SU-DHL-6 (cell line): ENCODE results near the gene MRTFB.

ENCODE experiments used
- H2AFZ ChIP-seq: fragments of 200-600 bp; sonication (generic); 2 replicates; pipeline ENCODE4 v1.6.1; 2014; ENCODE audit warnings: low read depth, mild to moderate bottlenecking, moderate library complexity, mixed read lengths, antibody characterized with exemption, low read length; ENCODE audit not compliant: severe bottlenecking
- H3F3A ChIP-seq: fragments of 200-600 bp; shearing (Covaris generic); 2 replicates; pipeline ENCODE4 v1.6.0; 2016; ENCODE audit warnings: antibody characterized with exemption, mild to moderate bottlenecking; ENCODE audit not compliant: insufficient read depth
- H3K27ac ChIP-seq: fragments of 200-600 bp; sonication (generic); 2 replicates; pipeline ENCODE4 v1.5.1; 2016; ENCODE audit warnings: low read depth, mild to moderate bottlenecking, low read length, moderate library complexity, mixed read lengths
- H3K27me3 ChIP-seq: fragments of 200-600 bp; sonication (generic), shearing (Covaris generic); 2 replicates; pipeline ENCODE4 v1.6.0; 2014; ENCODE audit warnings: mild to moderate bottlenecking, low read length
- H3K36me3 ChIP-seq: fragments of 200-600 bp; sonication (generic); 2 replicates; pipeline ENCODE4 v1.6.1; 2014; ENCODE audit warnings: mild to moderate bottlenecking, low read length, mixed read lengths
- H3K4me2 ChIP-seq: fragments of 300-600, 200-600 bp; shearing (Covaris generic), sonication (generic); 2 replicates; pipeline ENCODE4 v1.6.0; 2014; ENCODE audit warnings: low read length, low read depth, mild to moderate bottlenecking; ENCODE audit not compliant: poor library complexity, severe bottlenecking
- H3K4me3 ChIP-seq: fragments of 200-600 bp; sonication (generic); 2 replicates; pipeline ENCODE4 v1.5.1; 2014; ENCODE audit warnings: antibody characterized with exemption, low read length, mild to moderate bottlenecking, mixed read lengths; ENCODE audit not compliant: insufficient read depth, poor library complexity, severe bottlenecking
- H3K79me2 ChIP-seq: fragments of 200-600 bp; sonication (generic); 2 replicates; pipeline ENCODE4 v1.6.1; 2014; ENCODE audit warnings: mild to moderate bottlenecking, low read length, moderate library complexity; ENCODE audit not compliant: insufficient read depth
- H3K9ac ChIP-seq: fragments of 200-600 bp; sonication (generic); 2 replicates; pipeline ENCODE4 v1.7.0; 2014; ENCODE audit warnings: mild to moderate bottlenecking, low read length
- H3K9me2 ChIP-seq: fragments of 200-600 bp; sonication (generic); replicated peaks from 2 replicates; pipeline ENCODE4 v1.6.1; 2014; ENCODE audit warnings: low read length; ENCODE audit not compliant: insufficient read depth
- H3K9me3 ChIP-seq: fragments of 200-600 bp; sonication (generic); 2 replicates; pipeline ENCODE4 v1.6.1; 2014; ENCODE audit warnings: low read length, mixed read lengths; ENCODE audit not compliant: insufficient read depth
- H4K20me1 ChIP-seq: fragments of 200-600 bp; sonication (generic); 2 replicates; pipeline ENCODE4 v1.6.1; 2014; ENCODE audit warnings: low read depth, mild to moderate bottlenecking, antibody characterized with exemption, low read length, moderate library complexity, mixed read lengths
- EZH2phosphoT487 ChIP-seq: fragments of 200-600 bp; sonication (generic), shearing (Covaris generic); conservative IDR thresholded peaks from 2 replicates; pipeline ENCODE4 v1.6.1; 2018; ENCODE audit warnings: mild to moderate bottlenecking, antibody characterized with exemption, low read length, moderate library complexity, mixed read lengths
- TF ChIP-seq, protein P1 (sequence below): fragments of 200-600 bp; sonication (generic); IDR thresholded peaks from one replicate; pipeline ENCODE4 v1.5.1; 2017; ENCODE audit warnings: antibody characterized with exemption, mild to moderate bottlenecking, low read length, moderate library complexity; ENCODE audit not compliant: insufficient read depth, poor library complexity, severe bottlenecking

MRTFB gene

DNA sequence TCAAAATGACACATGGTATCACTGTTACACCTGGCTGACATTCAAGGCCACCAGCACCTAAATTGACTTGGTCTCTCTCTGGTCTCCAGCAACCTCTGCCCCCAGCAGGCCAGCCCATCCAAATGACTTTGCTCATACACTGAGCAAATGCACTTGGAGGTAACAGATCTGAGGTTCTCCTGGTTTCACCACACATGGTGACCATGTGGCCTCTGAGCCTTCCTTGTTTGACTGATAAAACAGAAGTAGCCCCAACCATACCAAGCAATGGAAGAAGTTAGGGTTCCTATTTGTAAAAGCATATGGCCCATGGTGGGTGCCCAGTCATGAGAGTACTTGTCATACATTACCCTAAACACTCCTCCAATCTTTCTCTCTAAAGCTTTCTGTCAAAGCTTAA lies 181.7 kb downstream of the MRTFB start:
- no peaks in the 10 kb centered on the region for H3K36me3 ChIP-seq
- no peaks in the 10 kb centered on the region for H3F3A ChIP-seq
- H3K27ac ChIP-seq: no peak overlapping the region
- H3K4me3 ChIP-seq: no peak overlapping the region
- TF ChIP-seq EZH2phosphoT487: no peak
- TF ChIP-seq, protein P1, sequence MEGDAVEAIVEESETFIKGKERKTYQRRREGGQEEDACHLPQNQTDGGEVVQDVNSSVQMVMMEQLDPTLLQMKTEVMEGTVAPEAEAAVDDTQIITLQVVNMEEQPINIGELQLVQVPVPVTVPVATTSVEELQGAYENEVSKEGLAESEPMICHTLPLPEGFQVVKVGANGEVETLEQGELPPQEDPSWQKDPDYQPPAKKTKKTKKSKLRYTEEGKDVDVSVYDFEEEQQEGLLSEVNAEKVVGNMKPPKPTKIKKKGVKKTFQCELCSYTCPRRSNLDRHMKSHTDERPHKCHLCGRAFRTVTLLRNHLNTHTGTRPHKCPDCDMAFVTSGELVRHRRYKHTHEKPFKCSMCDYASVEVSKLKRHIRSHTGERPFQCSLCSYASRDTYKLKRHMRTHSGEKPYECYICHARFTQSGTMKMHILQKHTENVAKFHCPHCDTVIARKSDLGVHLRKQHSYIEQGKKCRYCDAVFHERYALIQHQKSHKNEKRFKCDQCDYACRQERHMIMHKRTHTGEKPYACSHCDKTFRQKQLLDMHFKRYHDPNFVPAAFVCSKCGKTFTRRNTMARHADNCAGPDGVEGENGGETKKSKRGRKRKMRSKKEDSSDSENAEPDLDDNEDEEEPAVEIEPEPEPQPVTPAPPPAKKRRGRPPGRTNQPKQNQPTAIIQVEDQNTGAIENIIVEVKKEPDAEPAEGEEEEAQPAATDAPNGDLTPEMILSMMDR: no peak
- H3K79me2 ChIP-seq: no peaks in the 10 kb centered on the region
- no peaks in the 10 kb centered on the region for H3K9me2 ChIP-seq
- H3K9me3 ChIP-seq: no peaks in the 10 kb centered on the region
- H3K4me2 ChIP-seq: no peak overlapping the region
- no peaks in the 10 kb centered on the region for H4K20me1 ChIP-seq
- no peaks in the 10 kb centered on the region for H3K27me3 ChIP-seq
- no peak overlapping the region for H3K9ac ChIP-seq
- H2AFZ ChIP-seq: no peak overlapping the region

DNA sequence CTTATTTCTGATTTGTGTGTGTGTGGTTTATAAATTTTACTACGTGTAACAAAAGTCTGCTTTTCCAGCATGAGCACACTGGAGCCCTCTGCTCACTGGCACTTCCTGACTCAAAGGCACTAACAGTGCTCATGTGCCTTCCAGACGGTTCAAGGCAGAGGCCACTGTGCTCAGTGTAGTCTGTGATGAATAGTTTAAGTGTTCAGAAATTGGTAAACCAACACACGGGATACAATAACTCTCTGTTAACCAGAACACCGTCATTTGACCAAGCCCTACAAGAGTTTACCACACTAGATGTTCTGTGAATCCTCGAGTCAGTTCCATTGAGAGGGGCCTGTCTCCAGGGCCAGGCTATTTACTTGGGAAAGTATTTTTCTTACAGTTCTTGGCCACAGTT lies 191.9 kb downstream of the MRTFB start:
- peaks cover 8% of the 10 kb centered on the region; the same call in 1 of the 2 replicates for H3K36me3 ChIP-seq
- no peak overlapping the region for H3K4me3 ChIP-seq
- H2AFZ ChIP-seq: no peak overlapping the region
- no peaks in the 10 kb centered on the region for H3K9me2 ChIP-seq
- no peaks in the 10 kb centered on the region for H3K9me3 ChIP-seq
- no peaks in the 10 kb centered on the region for H3F3A ChIP-seq
- no peak overlapping the region for H3K9ac ChIP-seq
- H3K27ac ChIP-seq: no peak overlapping the region
- no peaks in the 10 kb centered on the region for H4K20me1 ChIP-seq
- TF ChIP-seq EZH2phosphoT487: no peak
- TF ChIP-seq, protein P1: no peak
- no peaks in the 10 kb centered on the region for H3K79me2 ChIP-seq
- H3K4me2 ChIP-seq: no peak overlapping the region
- H3K27me3 ChIP-seq: no peaks in the 10 kb centered on the region

DNA sequence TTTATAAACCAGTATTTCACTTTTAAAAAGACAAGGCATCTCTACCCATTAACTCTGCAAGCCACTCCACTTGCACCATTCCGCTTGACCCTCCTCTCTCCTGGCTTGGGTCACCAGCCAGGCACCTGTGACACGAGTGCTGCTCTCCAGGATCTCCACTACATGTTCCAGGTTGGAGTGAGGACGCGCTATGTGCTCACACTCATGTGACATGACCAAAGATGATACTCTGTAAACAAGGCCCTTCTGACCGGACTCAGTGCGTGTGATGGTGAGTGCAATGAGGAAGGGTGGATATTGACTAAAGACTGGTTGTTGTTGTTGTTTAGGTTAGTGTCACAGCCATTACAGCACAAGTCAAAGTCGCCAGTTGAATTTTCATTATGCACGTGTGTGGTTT lies 192.7 kb downstream of the MRTFB start:
- no peak overlapping the region for H3K9ac ChIP-seq
- H3K27me3 ChIP-seq: no peaks in the 10 kb centered on the region
- H3K4me3 ChIP-seq: no peak overlapping the region
- no peak overlapping the region for H3K27ac ChIP-seq
- H2AFZ ChIP-seq: no peak overlapping the region
- H3K9me3 ChIP-seq: no peaks in the 10 kb centered on the region
- peaks cover 8% of the 10 kb centered on the region; the same call in 1 of the 2 replicates for H3K36me3 ChIP-seq
- no peak overlapping the region for H3K4me2 ChIP-seq
- H4K20me1 ChIP-seq: no peaks in the 10 kb centered on the region
- TF ChIP-seq EZH2phosphoT487: no peak
- TF ChIP-seq, protein P1: no peak
- H3F3A ChIP-seq: no peaks in the 10 kb centered on the region
- H3K9me2 ChIP-seq: no peaks in the 10 kb centered on the region
- H3K79me2 ChIP-seq: no peaks in the 10 kb centered on the region
